ENCODE measurements around the gene PRKCA.

PRKCA gene

DNA sequence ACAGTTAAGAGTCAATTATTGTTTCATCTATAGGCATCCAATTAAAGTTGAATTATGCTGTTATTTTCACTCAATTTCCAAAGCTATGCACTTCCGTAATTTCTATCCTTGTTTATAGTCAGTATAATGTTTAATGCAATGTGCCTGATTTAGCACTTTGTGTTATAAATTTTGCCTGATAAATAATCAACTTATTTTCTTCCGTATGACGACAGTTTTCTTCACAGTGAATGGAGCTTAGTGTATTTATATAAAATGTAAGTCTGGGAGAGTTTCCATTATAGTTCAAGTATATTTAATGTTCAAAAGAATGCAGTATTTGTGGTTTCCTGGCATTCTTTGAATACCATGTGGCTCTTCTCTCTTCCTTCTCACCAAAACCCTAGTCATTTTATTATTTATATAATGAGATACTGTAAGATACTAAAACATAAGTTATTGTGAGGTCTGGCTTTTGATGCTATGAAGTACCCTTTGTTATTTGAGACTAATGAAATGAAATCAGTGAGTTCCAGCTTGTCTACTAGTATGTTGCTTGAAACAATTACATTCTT lies 240.6 kb downstream of the PRKCA start:
- no peak overlapping the region for H2AFZ ChIP-seq (ENCODE audit: low read length)
- H3K4me2 ChIP-seq (ENCODE audit: low read depth, low read length, poor library complexity, severe bottlenecking) = peak overlapping the region; percentile 19
- peaks cover 8% of the 10 kb centered on the region; the same call in 1 of the 2 replicates for H3F3A ChIP-seq (ENCODE audit: low read depth)
- no peaks in the 10 kb centered on the region for H3K36me3 ChIP-seq (ENCODE audit: insufficient read depth, low read length)
- no peaks in the 10 kb centered on the region for H3K9me2 ChIP-seq (replicated peaks; ENCODE audit: low read depth, low read length)
- no peaks in the 10 kb centered on the region for H3K9me3 ChIP-seq (ENCODE audit: insufficient read depth, low read depth, low read length)
- peaks cover 77% of the 10 kb centered on the region for H3K27me3 ChIP-seq (ENCODE audit: insufficient read depth, low read length, poor library complexity, severe bottlenecking)
- TF ChIP-seq, protein P1, sequence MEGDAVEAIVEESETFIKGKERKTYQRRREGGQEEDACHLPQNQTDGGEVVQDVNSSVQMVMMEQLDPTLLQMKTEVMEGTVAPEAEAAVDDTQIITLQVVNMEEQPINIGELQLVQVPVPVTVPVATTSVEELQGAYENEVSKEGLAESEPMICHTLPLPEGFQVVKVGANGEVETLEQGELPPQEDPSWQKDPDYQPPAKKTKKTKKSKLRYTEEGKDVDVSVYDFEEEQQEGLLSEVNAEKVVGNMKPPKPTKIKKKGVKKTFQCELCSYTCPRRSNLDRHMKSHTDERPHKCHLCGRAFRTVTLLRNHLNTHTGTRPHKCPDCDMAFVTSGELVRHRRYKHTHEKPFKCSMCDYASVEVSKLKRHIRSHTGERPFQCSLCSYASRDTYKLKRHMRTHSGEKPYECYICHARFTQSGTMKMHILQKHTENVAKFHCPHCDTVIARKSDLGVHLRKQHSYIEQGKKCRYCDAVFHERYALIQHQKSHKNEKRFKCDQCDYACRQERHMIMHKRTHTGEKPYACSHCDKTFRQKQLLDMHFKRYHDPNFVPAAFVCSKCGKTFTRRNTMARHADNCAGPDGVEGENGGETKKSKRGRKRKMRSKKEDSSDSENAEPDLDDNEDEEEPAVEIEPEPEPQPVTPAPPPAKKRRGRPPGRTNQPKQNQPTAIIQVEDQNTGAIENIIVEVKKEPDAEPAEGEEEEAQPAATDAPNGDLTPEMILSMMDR (conservative IDR thresholded peaks at IDR 0.05; ENCODE audit: low read length) = no peak
- no peak for TF ChIP-seq EZH2phosphoT487 (IDR thresholded peaks at IDR 0.05; ENCODE audit: borderline replicate concordance)
- no peak overlapping the region for H3K9ac ChIP-seq (ENCODE audit: low read depth, low read length, poor library complexity, severe bottlenecking)
- no peaks in the 10 kb centered on the region for H3K79me2 ChIP-seq (ENCODE audit: insufficient read depth, low read length)
- no peak overlapping the region for H3K4me3 ChIP-seq (ENCODE audit: low read length, poor library complexity, severe bottlenecking)
- H4K20me1 ChIP-seq (ENCODE audit: insufficient read depth, low read length, poor library complexity, severe bottlenecking) = peaks cover 18% of the 10 kb centered on the region
- H3K4me1 ChIP-seq (ENCODE audit: insufficient read depth, low read length, poor library complexity, severe bottlenecking) = peaks cover 27% of the 10 kb centered on the region

DNA sequence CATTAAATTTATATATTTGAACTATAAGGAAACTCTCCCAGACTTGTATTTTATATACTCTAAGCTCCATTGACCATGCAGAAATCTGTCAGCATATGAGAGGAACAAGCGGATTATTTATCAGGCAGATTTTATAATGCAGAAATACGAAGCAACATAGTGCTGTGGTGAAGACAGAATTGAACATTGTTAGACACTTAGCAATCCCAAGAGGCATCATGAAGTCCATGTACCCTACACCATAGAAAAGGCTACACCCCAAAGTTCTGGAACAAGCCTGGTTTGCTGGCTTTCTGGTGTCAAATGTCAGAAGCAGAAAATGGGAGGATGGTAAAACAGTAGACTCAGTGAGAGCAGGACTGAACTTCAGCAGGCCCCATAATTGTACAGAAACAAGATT lies 241.1 kb downstream of the PRKCA start:
- peaks cover 18% of the 10 kb centered on the region for H4K20me1 ChIP-seq (ENCODE audit: insufficient read depth, low read length, poor library complexity, severe bottlenecking)
- peaks cover 30% of the 10 kb centered on the region for H3K4me1 ChIP-seq (ENCODE audit: insufficient read depth, low read length, poor library complexity, severe bottlenecking)
- TF ChIP-seq EZH2phosphoT487 (IDR thresholded peaks at IDR 0.05; ENCODE audit: borderline replicate concordance) = no peak
- TF ChIP-seq, protein P1 (conservative IDR thresholded peaks at IDR 0.05; ENCODE audit: low read length) = no peak
- no peaks in the 10 kb centered on the region for H3K36me3 ChIP-seq (ENCODE audit: insufficient read depth, low read length)
- H3K4me3 ChIP-seq (ENCODE audit: low read length, poor library complexity, severe bottlenecking) = no peak overlapping the region
- H3K4me2 ChIP-seq (ENCODE audit: low read depth, low read length, poor library complexity, severe bottlenecking) = no peak overlapping the region
- no peak overlapping the region for H3K9ac ChIP-seq (ENCODE audit: low read depth, low read length, poor library complexity, severe bottlenecking)
- H3K79me2 ChIP-seq (ENCODE audit: insufficient read depth, low read length) = no peaks in the 10 kb centered on the region
- no peaks in the 10 kb centered on the region for H3K9me3 ChIP-seq (ENCODE audit: insufficient read depth, low read depth, low read length)
- H2AFZ ChIP-seq (ENCODE audit: low read length) = no peak overlapping the region
- no peaks in the 10 kb centered on the region for H3K9me2 ChIP-seq (replicated peaks; ENCODE audit: low read depth, low read length)
- peaks cover 72% of the 10 kb centered on the region for H3K27me3 ChIP-seq (ENCODE audit: insufficient read depth, low read length, poor library complexity, severe bottlenecking)
- peaks cover 8% of the 10 kb centered on the region; the same call in 1 of the 2 replicates for H3F3A ChIP-seq (ENCODE audit: low read depth)

- no peak overlapping the region for H2AFZ ChIP-seq (ENCODE audit: low read length)
- no peak overlapping the region for H3K4me3 ChIP-seq (ENCODE audit: low read length, poor library complexity, severe bottlenecking)
- no peaks in the 10 kb centered on the region for H3K36me3 ChIP-seq (ENCODE audit: insufficient read depth, low read length)
- no peaks in the 10 kb centered on the region for H3K9me3 ChIP-seq (ENCODE audit: insufficient read depth, low read depth, low read length)
- H3F3A ChIP-seq (ENCODE audit: low read depth) = peaks cover 8% of the 10 kb centered on the region; the same call in 1 of the 2 replicates
- H3K9me2 ChIP-seq (replicated peaks; ENCODE audit: low read depth, low read length) = no peaks in the 10 kb centered on the region
- H3K27me3 ChIP-seq (ENCODE audit: insufficient read depth, low read length, poor library complexity, severe bottlenecking) = peaks cover 66% of the 10 kb centered on the region
- TF ChIP-seq, protein P1 (conservative IDR thresholded peaks at IDR 0.05; ENCODE audit: low read length) = no peak
- no peak for TF ChIP-seq EZH2phosphoT487 (IDR thresholded peaks at IDR 0.05; ENCODE audit: borderline replicate concordance)
- no peak overlapping the region for H3K9ac ChIP-seq (ENCODE audit: low read depth, low read length, poor library complexity, severe bottlenecking)
- H4K20me1 ChIP-seq (ENCODE audit: insufficient read depth, low read length, poor library complexity, severe bottlenecking) = peaks cover 12% of the 10 kb centered on the region
- H3K4me2 ChIP-seq (ENCODE audit: low read depth, low read length, poor library complexity, severe bottlenecking) = no peak overlapping the region
- H3K79me2 ChIP-seq (ENCODE audit: insufficient read depth, low read length) = no peaks in the 10 kb centered on the region
- peaks cover 29% of the 10 kb centered on the region for H3K4me1 ChIP-seq (ENCODE audit: insufficient read depth, low read length, poor library complexity, severe bottlenecking)
Observed at GRCh38 chr17:66545918-66546317, 243.5 kb downstream of the PRKCA start.
